SK-N-SH treated with all-trans-retinoic acid at 6 μM for 48 hours (cell line): ENCODE data around the gene TCFL5.

Experiments
- ARNTL ChIP-seq: fragments of 450-650 bp; formaldehyde crosslinking; IDR thresholded peaks from 2 replicates; pipeline ENCODE4 v1.5.0; 2020; ENCODE audit warnings: low read depth, mild to moderate bottlenecking, moderate library complexity, borderline replicate concordance
- CREB5 ChIP-seq: fragments of 250-450 bp; sonication (Bioruptor Pico); IDR thresholded peaks from 2 replicates; pipeline ENCODE4 v1.5.1; 2020; ENCODE audit warnings: low read depth, mild to moderate bottlenecking, moderate library complexity
- SNAI2 ChIP-seq: fragments of 250-450 bp; sonication (Bioruptor Pico); IDR thresholded peaks from 2 replicates; pipeline ENCODE4 v1.5.0; 2020; ENCODE audit warnings: mild to moderate bottlenecking, moderate library complexity

DNA sequence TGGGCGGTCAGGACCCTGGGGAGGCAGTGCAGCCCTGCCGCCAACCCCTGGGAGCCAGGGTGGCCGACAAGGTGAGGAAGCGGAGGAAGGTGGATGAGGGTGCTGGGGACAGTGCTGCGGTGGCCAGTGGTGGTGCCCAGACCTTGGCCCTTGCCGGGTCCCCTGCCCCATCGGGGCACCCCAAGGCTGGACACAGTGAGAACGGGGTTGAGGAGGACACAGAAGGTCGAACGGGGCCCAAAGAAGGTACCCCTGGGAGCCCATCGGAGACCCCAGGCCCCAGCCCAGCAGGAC is 48.8 kb downstream of the TCFL5 start:
- TF ChIP-seq CREB5 (CRISPR knock-in tag) (no peak), SNAI2 (CRISPR knock-in tag) (no peak), ARNTL (CRISPR knock-in tag) (no peak)
